HEK293 (cell line): ENCODE measurements around the gene SLC35E1.

Experiments used
- CTCF ChIA-PET: fragments of 350-600 bp; formaldehyde crosslinking; extraction: SDS; loops from one replicate; lab custom pipeline; 2021; ENCODE audit warnings: antibody characterized with exemption; lab: Yijun Ruan, JAX
- POLR2A ChIA-PET: fragments of 300-600 bp; formaldehyde crosslinking; extraction: SDS; loops from one replicate; lab custom pipeline; 2020; ENCODE audit warnings: antibody characterized with exemption, inconsistent platforms; lab: Yijun Ruan, JAX
- H3K27ac ChIP-seq: fragments of 200-500 bp; sonication (Bioruptor generic); 2 replicates; pipeline ENCODE4 v1.5.1; 2014; ENCODE audit warnings: low read depth, low read length, control low read depth, inconsistent platforms; ENCODE audit errors: extremely low read depth
- H3K36me3 ChIP-seq, 2 experiments: fragments of 200-500 bp in 1 of 2; sonication (Bioruptor generic) in 1 of 2; 1 replicate in 1 of 2; 2 replicates in 1 of 2; pipeline ENCODE4 v1.5.1; 2014 to 2017; ENCODE audit warnings: inconsistent platforms in 2 of 2, low read length in 2 of 2; ENCODE audit not compliant: control insufficient read depth in 2 of 2, insufficient read depth in 1 of 2
- H3K4me1 ChIP-seq: fragments of 200-500 bp; sonication (Bioruptor generic); 2 replicates; pipeline ENCODE4 v1.5.1; 2014; ENCODE audit warnings: mild to moderate bottlenecking, low read length, inconsistent platforms; ENCODE audit not compliant: control insufficient read depth, insufficient read depth
- H3K4me3 ChIP-seq: 2 replicates; pipeline ENCODE4 v1.5.1; 2011; ENCODE audit warnings: low read depth, mild to moderate bottlenecking, control low read depth, low read length, moderate library complexity
- H3K9me3 ChIP-seq: fragments of 200-500 bp; sonication (Bioruptor generic); 2 replicates; pipeline ENCODE4 v1.5.1; 2014; ENCODE audit warnings: low read depth, low read length, inconsistent platforms; ENCODE audit not compliant: control insufficient read depth, insufficient read depth
- BCL11A ChIP-seq: fragments of 450-650 bp; formaldehyde crosslinking; IDR thresholded peaks from 2 replicates; pipeline ENCODE4 v1.5.1; 2016; ENCODE audit warnings: low read depth, missing biosample characterization, missing genetic modification characterization
- KLF10 ChIP-seq: fragments of 450-650 bp; IDR thresholded peaks from 2 replicates; pipeline ENCODE4 v1.5.1; 2018; ENCODE audit warnings: missing biosample characterization, mild to moderate bottlenecking, missing genetic modification characterization
- KLF16 ChIP-seq: fragments of 450-650 bp; formaldehyde crosslinking; IDR thresholded peaks from 2 replicates; pipeline ENCODE4 v1.5.1; 2017; ENCODE audit warnings: missing biosample characterization, missing genetic modification characterization
- MYNN ChIP-seq: fragments of 450-650 bp; formaldehyde crosslinking; IDR thresholded peaks from 2 replicates; pipeline ENCODE4 v1.5.1; 2016; ENCODE audit warnings: missing biosample characterization, missing genetic modification characterization, borderline replicate concordance
- PRDM6 ChIP-seq: fragments of 450-650 bp; formaldehyde crosslinking; IDR thresholded peaks from 2 replicates; pipeline ENCODE4 v1.5.1; 2017; ENCODE audit warnings: missing biosample characterization, missing genetic modification characterization
- RBAK ChIP-seq: fragments of 450-650 bp; formaldehyde crosslinking; IDR thresholded peaks from 2 replicates; pipeline ENCODE4 v1.5.1; 2016; ENCODE audit warnings: missing biosample characterization, missing genetic modification characterization
- SP2 ChIP-seq: fragments of 450-650 bp; formaldehyde crosslinking; IDR thresholded peaks from 2 replicates; pipeline ENCODE4 v1.5.1; 2016; ENCODE audit warnings: missing biosample characterization, missing genetic modification characterization
- TCF7L2 ChIP-seq: IDR thresholded peaks from 2 replicates; pipeline ENCODE4 v1.6.1; 2011; ENCODE audit warnings: low read depth, mild to moderate bottlenecking, inconsistent platforms, low read length, moderate library complexity, borderline replicate concordance
- TSHZ1 ChIP-seq: fragments of 450-650 bp; formaldehyde crosslinking; IDR thresholded peaks from 2 replicates; pipeline ENCODE4 v1.5.1; 2016; ENCODE audit warnings: missing biosample characterization, missing genetic modification characterization, borderline replicate concordance
- ZBTB17 ChIP-seq: fragments of 450-650 bp; formaldehyde crosslinking; IDR thresholded peaks from 2 replicates; pipeline ENCODE4 v1.5.1; 2016; ENCODE audit warnings: missing biosample characterization, missing genetic modification characterization
- ZBTB20 ChIP-seq: fragments of 450-650 bp; formaldehyde crosslinking; IDR thresholded peaks from 2 replicates; pipeline ENCODE4 v1.5.1; 2016; ENCODE audit warnings: missing biosample characterization, missing genetic modification characterization
- ZFP41 ChIP-seq: fragments of 450-650 bp; formaldehyde crosslinking; IDR thresholded peaks from 2 replicates; pipeline ENCODE4 v1.5.1; 2016; ENCODE audit warnings: missing biosample characterization, missing genetic modification characterization, borderline replicate concordance
- ZFP69B ChIP-seq: fragments of 450-650 bp; formaldehyde crosslinking; IDR thresholded peaks from 2 replicates; pipeline ENCODE4 v1.5.1; 2016; ENCODE audit warnings: missing biosample characterization, missing genetic modification characterization
- ZIC2 ChIP-seq: fragments of 450-650 bp; formaldehyde crosslinking; IDR thresholded peaks from 2 replicates; pipeline ENCODE4 v1.5.1; 2016; ENCODE audit warnings: missing biosample characterization, missing genetic modification characterization
- ZNF146 ChIP-seq: fragments of 450-650 bp; formaldehyde crosslinking; IDR thresholded peaks from 2 replicates; pipeline ENCODE4 v1.5.1; 2016; ENCODE audit warnings: missing biosample characterization, missing genetic modification characterization
- ZNF221 ChIP-seq: fragments of 450-650 bp; formaldehyde crosslinking; IDR thresholded peaks from 2 replicates; pipeline ENCODE4 v1.5.1; 2017; ENCODE audit warnings: missing biosample characterization, missing genetic modification characterization, borderline replicate concordance
- ZNF239 ChIP-seq: fragments of 450-650 bp; formaldehyde crosslinking; IDR thresholded peaks from 2 replicates; pipeline ENCODE4 v1.5.1; 2016; ENCODE audit warnings: missing biosample characterization, missing genetic modification characterization
- ZNF394 ChIP-seq: fragments of 450-650 bp; formaldehyde crosslinking; IDR thresholded peaks from 2 replicates; pipeline ENCODE4 v1.5.1; 2016; ENCODE audit warnings: missing biosample characterization, missing genetic modification characterization, mild to moderate bottlenecking, moderate library complexity, borderline replicate concordance
- ZNF426 ChIP-seq: fragments of 450-650 bp; formaldehyde crosslinking; IDR thresholded peaks from 2 replicates; pipeline ENCODE4 v1.5.1; 2017; ENCODE audit warnings: missing biosample characterization, missing genetic modification characterization, mild to moderate bottlenecking, inconsistent platforms, moderate library complexity
- ZNF510 ChIP-seq: fragments of 450-650 bp; formaldehyde crosslinking; IDR thresholded peaks from 2 replicates; pipeline ENCODE4 v1.5.1; 2018; ENCODE audit warnings: mild to moderate bottlenecking, missing genetic modification characterization, missing biosample characterization; ENCODE audit not compliant: insufficient replicate concordance
- ZNF513 ChIP-seq: fragments of 450-650 bp; IDR thresholded peaks from 2 replicates; pipeline ENCODE4 v1.5.1; 2018; ENCODE audit warnings: missing biosample characterization, missing genetic modification characterization
- ZNF514 ChIP-seq: fragments of 450-650 bp; formaldehyde crosslinking; IDR thresholded peaks from 2 replicates; pipeline ENCODE4 v1.5.1; 2016; ENCODE audit warnings: missing biosample characterization, missing genetic modification characterization
- ZNF544 ChIP-seq: fragments of 450-650 bp; formaldehyde crosslinking; IDR thresholded peaks from 2 replicates; pipeline ENCODE4 v1.5.0; 2017; ENCODE audit warnings: missing biosample characterization, missing genetic modification characterization
- ZNF571 ChIP-seq: fragments of 450-650 bp; formaldehyde crosslinking; IDR thresholded peaks from 2 replicates; pipeline ENCODE4 v1.5.0; 2017; ENCODE audit warnings: missing biosample characterization, missing genetic modification characterization
- ZNF664 ChIP-seq: fragments of 450-650 bp; formaldehyde crosslinking; IDR thresholded peaks from 2 replicates; pipeline ENCODE4 v1.5.1; 2016; ENCODE audit warnings: missing biosample characterization, missing genetic modification characterization
- ZNF670 ChIP-seq: fragments of 450-650 bp; formaldehyde crosslinking; IDR thresholded peaks from 2 replicates; pipeline ENCODE4 v1.5.1; 2016; ENCODE audit warnings: missing biosample characterization, missing genetic modification characterization, low read depth
- ZSCAN30 ChIP-seq: fragments of 450-650 bp; IDR thresholded peaks from 2 replicates; pipeline ENCODE4 v1.5.1; 2018; ENCODE audit warnings: missing biosample characterization, mild to moderate bottlenecking, missing genetic modification characterization, moderate library complexity
- ZSCAN4 ChIP-seq: fragments of 450-650 bp; formaldehyde crosslinking; IDR thresholded peaks from 2 replicates; pipeline ENCODE4 v1.5.1; 2017; ENCODE audit warnings: missing biosample characterization, missing genetic modification characterization

The SLC35E1 gene

GRCh38 chr19:16584248-16585093 is 12.3 kb upstream of the SLC35E1 start:
- POLR2A ChIA-PET: interaction anchor here (0.6 to 2.2 kb wide), 5 partner anchors 11 to 401 kb away, joined by 3 to 23 read pairs (median 5); partner anchors contain the start of genes MED26 and SLC35E1
- Histone ChIP-seq H3K4me1 (peaks cover 25% of the 10 kb centered on the region), H3K9me3 (no peaks in the 10 kb centered on the region), H3K36me3 (peaks cover 0 to 3% of the 10 kb centered on the region in 2 experiments; a peak in 1 of 3 replicates), H3K27ac (no peak overlapping the region), H3K4me3 (peak overlapping the region; percentile 23)
- CTCF ChIA-PET: interaction anchor here (0.6 to 0.7 kb wide), 2 partner anchors 12 to 32 kb away, joined by 3 read pairs; partner anchors contain the start of gene SLC35E1
- TF ChIP-seq ZFP41 (tag by site-specific recombination): no peak
- no peak for TF ChIP-seq ZSCAN30 (tag by site-specific recombination)
- no peak for TF ChIP-seq ZNF670
- TF ChIP-seq MYNN (tag by site-specific recombination): no peak
- no peak for TF ChIP-seq TCF7L2
- TF ChIP-seq ZNF239: no peak
- no peak; the same call in 1 of the 2 replicates for TF ChIP-seq ZBTB17 (tag by site-specific recombination)
- TF ChIP-seq TSHZ1 (tag by site-specific recombination): no peak
- no peak for TF ChIP-seq ZNF394 (tag by site-specific recombination)
- no peak for TF ChIP-seq ZNF513 (tag by site-specific recombination)
- no peak for TF ChIP-seq ZNF664 (tag by site-specific recombination)
- TF ChIP-seq RBAK (tag by site-specific recombination): no peak
- TF ChIP-seq ZNF426 (tag by site-specific recombination): no peak
- no peak for TF ChIP-seq BCL11A (tag by site-specific recombination)
- peak; percentile 63 for TF ChIP-seq SP2 (tag by site-specific recombination)
- no peak for TF ChIP-seq ZNF146
- TF ChIP-seq ZNF221 (tag by site-specific recombination): no peak
- TF ChIP-seq ZFP69B (tag by site-specific recombination): no peak
- no peak for TF ChIP-seq ZNF544 (tag by site-specific recombination)
- peak; percentile 93 for TF ChIP-seq ZIC2 (tag by site-specific recombination)
- TF ChIP-seq ZNF510: no peak
- no peak for TF ChIP-seq ZNF571 (tag by site-specific recombination)
- no peak for TF ChIP-seq KLF10 (tag by site-specific recombination)
- no peak for TF ChIP-seq KLF16 (tag by site-specific recombination)
- TF ChIP-seq ZSCAN4 (tag by site-specific recombination): no peak
- no peak for TF ChIP-seq ZNF514
- no peak for TF ChIP-seq PRDM6 (tag by site-specific recombination)
- no peak for TF ChIP-seq ZBTB20 (tag by site-specific recombination)
